Activated T-helper 9 cell treated with anti-CD3 and anti-CD28 coated beads, Interleukin-2, amount 50 U/mL, for 16 hours (primary cell): ENCODE results near the gene MRRF.
"Not testable (repeated sequence)": the region's sequence is repeated elsewhere in the genome, so short reads cannot be mapped to it uniquely, and the experiment has no call there.

ENCODE experiments used
- DNase-seq: peaks from one replicate; pipeline ENCODE4 v3.0.0-alpha.2; 2020; ENCODE audit warnings: low read depth

The MRRF gene

DNA sequence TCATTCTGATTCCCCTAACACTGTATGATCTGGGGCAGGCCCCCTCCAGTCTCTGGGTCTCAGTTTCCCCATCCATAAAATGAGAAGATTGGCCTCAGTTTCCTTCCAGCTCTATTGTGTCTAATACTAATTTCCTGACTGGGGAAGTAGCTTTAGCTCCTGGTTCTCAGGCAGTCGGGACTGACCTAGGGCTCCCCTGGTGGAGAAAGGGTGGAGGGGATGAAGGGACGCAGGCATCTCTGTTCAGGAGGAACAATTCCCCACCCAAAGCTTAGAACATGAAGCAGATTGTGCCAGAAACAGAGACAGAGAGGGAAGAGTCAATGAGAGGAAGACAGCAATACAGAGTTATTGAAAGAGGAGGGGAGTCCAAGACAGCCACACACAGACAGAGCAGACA, 91.9 kb downstream of the MRRF start:
- no peak for DNase-seq

DNA sequence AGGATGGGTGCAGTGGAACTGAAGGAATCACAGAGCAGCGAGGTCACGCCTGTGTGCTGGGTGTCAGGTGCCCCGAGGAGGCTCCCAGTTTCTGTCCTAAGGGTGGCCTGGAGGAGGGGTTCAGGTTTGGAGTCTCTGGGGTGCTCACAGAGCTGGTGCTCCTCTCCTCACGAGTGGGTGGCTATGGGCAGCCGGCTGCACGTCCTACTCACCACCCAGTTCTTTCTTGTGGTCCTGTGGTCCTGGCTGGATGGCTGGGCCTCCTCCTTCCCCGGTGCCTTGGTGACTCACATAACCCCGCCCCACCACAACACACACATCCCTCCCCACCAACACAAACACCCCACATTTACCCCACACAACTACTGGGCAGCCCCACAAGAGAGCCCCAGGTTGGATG, 96.2 kb downstream of the MRRF start:
- DNase-seq, result no peak

DNA sequence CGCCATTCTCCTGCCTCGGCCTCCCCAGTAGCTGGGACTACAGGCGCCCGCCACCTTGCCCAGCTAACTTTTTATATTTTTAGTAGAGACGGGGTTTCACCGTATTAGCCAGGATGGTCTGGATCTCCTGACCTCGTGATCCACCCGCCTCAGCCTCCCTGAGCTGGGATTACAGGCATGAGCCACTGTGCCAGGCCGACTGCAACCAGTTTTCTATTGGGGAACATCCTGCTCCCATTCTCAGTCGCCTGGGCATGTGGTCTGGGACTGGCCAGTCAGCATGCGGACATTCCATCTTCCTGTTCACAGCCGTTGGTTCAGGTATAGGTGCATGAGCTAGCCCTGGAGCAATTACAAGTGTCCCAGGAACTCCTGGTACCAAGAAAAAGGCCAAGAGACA, 98.4 kb downstream of the MRRF start:
- not testable (repeated sequence) for DNase-seq

DNA sequence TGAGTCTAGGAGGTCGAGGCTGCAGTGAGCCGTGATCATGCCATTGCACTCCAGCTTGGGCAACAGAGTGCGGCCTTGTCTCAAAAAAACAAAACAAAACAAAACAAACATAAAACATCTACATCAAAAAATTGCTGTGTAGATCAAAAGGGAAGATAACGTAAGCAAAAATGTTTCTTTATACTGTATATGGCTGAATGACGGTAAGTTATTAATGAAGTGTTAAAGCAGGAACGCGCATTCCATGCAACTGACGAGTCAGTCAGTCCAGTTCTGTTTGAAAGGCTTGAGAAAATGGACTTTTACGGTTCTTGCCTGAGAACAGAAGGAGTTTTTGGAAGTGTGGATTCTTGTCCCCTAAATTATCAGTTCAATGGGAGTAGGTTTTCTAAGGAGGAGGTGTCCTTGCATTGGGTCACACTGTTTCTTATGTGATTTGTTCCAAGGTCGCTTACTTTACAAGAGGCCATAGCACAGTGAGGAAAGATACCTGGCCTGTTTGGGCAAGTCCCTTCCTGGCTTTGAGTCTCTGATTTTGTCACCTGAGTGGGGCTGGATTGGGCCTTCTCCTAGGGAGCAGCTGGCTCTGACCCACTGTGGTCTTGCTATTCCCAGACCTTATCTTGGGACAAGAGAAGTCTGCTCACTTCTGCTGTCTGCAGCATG, 99.6 kb downstream of the MRRF start:
- DNase-seq, result no peak

DNA sequence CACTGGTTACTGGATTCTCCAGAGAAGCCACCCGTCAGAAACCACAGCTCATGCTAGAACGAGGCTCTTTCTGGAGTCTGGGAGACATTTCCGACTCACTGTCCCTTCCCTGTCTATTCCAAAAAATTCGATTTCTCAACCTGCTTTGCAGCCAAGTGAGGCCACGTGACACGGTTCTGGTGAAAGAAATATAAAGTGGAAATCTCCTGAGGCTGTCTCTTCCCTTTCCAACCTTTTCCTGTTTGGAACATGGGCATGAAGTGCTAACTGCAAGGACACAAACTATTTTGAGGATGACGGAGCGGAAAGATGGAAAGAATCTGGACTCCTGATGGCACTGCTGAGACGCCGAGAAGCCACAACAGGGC, 100.1 kb downstream of the MRRF start:
- no peak for DNase-seq

DNA sequence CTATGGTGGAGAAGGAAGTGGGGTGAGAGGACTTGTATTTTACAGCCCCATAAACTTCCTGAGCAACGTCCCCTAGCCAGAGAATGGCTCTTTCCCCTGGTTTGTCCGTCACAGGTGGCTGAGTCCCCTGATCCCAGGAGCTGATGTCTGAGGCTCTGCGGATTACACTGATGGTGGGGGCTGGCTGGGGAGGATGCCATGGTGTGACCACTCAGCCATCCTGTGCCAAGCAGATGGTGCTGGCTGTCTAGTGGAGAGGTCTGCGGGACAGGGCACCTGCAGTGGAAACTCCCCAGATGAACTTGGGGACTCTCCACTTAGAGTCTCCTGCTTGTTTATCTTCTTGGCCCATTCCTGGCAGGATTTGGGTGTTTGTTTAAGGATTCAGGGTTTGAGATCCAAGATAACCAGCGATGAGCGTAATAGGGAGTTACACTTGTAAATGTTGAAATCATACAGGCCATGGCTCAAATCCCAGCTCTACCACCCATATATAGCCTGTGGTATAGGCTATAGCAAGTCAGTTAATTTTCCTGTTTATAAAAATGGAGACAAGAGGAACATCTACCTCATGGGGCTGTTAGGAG, 101.5 kb downstream of the MRRF start:
- DNase-seq, result no peak

DNA sequence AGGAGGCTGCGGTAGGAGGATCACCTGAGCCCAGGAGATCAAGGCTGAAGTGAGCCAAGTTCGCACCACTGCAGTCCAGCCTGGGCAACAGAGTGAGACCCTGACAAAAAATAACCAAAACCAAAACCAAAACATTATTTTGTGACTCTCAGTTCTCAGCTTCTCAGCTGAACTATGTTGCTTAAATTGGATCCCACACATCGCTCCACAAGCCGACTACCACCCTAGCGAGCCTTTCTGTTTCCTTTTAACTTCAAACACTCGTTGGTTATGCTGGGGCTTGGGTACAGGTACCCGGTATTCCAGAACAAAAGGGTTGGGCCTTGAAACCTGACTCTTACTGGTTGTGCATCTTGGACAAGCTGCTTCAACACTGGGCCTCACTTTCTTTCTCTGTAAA, 102.4 kb downstream of the MRRF start:
- no peak for DNase-seq

DNA sequence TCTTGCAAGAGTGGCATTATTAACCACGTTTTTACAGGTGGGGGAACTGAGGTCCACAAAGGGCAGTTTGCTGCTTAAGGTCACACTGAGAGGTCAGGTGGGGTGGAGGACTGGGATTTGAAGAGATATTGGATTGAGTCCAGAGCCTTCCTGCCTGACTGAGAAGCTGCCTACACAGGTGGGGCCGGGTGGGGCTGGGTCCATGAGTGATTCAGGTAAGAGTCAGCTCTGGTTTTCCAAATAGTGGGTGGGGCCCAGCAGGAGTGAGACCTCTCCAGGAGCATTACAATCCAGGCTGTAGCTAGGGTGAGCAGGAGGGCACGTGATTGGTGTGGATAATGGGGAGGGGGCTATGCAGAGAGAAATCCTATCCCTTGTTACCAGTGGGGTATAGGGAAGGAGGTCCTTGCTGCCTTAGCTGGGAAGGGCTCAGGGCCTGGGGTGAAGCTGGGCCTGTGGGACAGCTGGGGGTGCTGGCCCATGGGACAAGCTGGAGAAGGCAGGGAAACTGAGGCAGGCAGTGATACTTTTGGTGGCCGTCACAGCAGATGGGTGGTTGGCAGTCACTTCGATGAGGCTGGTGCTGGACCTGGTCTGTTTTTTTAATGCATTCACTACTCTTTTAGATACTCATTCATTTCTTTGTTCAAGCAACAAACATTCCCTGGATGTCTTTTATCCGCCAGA, 103.2 kb downstream of the MRRF start:
- no peak for DNase-seq

DNA sequence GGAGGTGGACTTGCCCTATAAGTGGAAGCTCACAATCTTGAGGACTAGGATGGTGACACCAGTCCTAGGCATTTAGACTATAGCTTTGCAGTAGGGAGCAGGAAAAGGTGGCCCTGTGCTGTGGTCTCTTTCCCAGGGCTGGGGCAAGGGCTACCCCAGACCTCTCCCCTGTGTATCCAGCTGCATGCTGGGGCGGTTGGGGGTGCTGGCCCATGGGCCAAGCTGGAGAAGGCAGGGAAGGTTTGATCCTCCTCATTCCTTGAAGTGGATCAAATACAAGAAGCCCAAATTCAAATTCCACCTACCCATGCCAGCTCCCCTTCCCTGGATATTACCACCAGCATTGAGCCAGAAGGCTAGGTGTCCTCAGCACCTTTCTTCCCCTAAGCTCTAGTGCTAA, 104.0 kb downstream of the MRRF start:
- DNase-seq, result no peak

DNA sequence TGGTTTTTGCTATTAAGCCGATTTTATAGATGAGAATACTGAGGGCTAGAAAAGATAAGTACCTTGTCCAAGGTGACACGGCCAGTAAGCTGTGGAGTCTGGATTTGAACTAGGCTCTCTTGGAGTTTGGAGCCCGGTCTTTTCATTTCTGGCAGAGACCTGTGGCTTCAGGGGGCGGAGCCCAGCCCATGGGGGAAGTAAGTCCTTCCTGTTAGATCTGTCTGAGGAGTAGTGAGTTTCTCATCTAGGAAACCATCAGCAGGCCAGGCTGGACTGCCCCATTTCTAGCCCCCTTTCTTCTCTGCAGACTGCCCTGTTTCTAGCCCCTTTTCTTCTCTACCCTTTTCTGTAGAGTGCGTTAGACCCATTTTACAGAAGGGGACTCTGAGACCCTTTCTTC, 105.6 kb downstream of the MRRF start:
- no peak for DNase-seq

DNA sequence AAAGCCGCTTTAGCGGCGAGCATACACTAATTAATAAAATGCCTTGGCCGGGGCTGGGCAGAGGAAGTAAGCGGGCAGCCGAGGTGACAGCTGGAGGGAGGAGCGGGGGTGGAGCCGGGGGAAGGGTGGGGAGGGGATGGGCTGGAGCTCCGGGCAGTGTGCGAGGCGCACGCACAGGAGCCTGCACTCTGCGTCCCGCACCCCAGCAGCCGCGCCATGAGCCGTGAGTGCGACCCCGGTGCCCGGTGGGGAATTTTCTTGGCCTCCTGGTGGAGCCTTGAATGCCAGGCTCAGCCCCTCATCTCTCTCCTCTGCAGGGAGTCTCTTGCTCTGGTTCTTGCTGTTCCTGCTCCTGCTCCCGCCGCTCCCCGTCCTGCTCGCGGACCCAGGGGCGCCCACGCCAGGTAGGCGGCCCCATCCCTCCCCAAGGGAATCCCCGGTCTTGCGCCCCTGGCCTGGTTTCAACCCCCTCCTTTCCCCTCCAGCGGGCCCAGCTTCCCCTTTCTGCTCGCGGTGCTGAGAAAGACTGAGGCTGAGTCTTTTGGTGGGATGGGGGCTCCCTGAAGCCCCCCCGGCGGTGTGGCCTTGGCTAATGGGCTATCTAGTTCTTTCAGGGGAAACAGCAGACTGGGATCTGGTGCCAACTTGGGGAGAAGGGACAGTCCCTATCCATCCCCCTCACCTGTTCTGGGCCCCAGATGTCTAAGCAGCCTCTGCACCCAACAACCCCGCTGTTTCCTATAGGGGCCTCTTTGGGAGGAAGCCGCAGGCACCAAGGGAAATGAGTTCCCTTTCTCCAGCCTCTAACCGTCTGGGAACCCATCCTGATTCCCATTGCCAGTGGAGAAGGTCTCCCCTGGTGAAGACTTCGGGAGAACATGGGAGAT, 106.4 kb downstream of the MRRF start, which contains the start of gene PTGS1:
Gene PTGS1 (plus strand): TSS at position 156 of the 887 bp plus-strand sequence. CDS start 61 bp downstream, at position 217.
- DNase-seq, result no peak

DNA sequence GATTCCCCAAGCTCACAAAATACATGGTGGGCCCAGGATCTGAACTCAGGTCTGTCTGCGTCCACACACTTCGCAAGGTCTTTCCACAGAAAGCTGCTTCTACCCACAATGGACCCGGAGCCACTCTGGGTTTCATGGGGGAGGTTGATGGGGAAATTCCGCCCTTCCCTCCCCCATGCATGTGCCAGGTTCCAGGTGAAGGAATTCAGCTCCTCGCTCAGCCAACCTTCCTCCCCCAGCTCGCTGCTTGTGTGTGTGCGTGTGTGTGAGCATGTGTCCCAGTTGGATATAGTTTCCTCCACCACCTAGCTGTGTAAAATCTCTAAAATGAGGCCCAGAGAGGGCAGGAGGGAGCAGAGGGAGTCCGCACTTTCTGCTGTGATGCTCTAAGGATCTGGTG, 107.2 kb downstream of the MRRF start:
- no peak for DNase-seq

DNA sequence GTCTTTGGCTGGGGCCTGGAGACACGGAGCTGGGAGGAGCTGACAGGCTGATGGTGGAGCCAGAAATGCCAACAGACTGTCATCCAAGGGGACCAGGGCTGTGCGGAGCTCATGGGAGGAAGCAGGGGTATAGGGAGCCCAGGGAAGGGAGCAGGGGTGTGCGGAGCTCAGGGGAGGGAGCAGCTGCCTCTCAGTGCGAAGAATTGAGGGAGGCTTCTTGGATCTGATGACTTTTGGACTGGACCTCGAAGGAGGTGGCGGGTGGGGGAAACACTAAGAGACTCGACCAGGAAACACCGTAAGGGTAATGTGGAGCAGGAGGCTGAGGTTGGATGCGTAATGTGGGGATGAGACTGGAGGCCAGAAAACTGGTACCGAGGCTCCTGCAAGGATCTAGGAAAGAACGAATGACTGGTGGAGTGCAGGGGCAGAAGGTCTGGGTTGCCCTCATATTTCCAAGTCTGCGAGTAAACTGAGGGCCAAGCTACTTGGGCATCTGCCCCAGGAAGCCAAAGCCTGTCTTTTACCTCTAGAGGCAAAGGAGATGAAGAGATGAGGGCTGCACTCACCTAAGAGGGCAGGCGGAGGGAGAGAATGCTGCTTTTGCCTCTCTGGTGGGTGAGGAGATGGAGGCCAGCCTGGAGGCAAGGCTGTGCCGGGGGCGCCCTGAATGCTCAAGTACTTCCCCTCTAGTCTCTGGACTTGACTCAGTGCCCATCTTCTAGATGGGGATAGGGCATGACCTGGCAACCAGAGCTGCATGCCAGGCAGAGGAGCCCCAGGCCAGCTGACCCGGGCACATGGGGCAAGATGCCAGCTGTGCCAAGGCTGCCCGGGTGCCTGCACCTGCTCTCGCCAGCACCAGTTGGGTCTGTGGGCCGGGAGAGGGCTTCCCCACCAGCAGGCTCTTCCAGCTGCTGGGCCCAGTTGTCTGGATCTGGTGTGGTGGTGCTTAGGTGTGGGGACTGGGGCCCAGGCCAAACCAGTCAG, 108.5 kb downstream of the MRRF start:
- no peak for DNase-seq

DNA sequence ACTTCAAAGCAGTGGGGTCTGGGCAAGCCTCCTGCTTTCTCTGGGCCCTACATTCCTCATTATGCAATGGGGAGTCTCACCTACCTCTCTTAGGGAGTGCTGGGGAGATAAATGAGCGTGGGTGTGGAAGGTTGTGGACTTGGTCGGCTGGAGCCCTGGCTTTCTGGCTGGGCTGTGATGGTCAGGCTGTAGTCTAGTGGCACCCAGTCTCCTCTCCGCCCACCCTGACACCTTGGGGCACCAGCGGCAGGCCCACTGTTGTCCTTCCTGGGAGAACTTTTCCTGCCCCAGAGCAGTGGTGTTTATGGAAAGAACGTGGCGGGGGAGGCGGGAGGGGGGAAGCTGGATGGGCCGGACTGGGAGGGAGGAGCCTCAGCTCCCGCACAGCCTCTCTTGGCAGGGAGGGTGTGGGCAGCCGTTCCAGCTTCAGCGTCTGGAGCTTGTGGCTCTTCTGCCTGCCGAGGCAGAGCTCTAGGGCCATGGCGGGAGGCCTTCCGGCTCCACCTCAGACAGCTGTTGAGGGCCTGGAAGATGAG, 110.3 kb downstream of the MRRF start:
- DNase-seq, result no peak

DNA sequence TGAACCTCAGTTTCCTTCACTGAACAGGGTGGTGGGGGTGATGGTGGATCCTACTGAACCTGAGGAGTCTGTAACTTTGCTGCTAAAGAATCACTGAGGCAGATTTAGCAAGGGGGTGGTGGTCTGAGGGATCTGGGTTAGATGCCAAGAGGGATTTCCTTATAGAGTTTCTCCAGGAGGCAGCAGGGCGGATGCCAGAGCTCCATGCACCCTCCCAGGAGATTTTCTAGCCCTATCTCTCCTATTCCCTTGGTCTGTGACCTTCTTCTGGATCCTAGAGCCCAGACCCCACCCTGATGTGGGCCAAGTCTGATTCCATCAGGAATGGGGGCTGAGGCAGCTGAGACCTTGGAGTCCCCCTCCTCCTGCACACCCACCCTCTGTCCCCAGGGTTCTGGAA, 112.1 kb downstream of the MRRF start:
- DNase-seq, result no peak

DNA sequence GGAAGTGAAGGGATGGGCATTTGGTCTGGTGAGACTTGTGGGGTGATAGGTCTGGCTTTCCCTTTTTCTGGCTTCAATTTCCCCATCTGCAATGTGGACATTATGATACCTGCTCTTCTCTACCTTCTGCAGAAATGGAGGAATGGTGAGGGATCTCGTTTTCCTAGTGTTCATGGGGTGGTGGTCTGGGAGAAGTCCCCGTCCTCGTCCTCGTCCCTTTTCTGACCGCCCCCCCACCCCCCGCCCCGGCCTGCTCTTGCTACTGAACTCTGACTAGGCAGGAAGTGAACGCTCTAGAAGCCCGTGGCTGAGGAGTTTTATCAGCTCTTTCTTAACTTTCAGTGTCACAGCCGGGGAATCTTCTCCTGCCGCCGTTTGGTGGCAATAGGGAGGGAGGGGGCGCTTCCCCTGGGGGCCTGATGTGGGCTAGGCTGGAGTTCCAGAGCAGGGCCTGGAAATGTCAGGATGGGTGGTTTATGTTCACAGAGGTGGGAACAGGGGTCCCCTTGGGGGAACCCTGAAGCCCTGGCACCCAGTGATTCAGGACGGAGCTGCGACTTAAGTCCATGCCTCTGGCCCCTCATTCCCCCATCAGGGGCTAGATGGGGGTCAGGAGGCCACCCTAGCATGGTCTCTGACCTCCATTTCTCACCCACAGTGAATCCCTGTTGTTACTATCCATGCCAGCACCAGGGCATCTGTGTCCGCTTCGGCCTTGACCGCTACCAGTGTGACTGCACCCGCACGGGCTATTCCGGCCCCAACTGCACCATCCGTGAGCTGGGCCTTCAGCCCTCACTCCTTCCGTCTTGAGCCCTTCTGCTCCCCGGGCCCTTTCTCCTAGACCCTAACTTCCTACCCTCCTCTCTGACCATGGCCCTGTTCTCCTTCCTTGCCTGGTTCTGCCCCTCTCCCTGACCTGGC, 112.8 kb downstream of the MRRF start:
- no peak for DNase-seq

DNA sequence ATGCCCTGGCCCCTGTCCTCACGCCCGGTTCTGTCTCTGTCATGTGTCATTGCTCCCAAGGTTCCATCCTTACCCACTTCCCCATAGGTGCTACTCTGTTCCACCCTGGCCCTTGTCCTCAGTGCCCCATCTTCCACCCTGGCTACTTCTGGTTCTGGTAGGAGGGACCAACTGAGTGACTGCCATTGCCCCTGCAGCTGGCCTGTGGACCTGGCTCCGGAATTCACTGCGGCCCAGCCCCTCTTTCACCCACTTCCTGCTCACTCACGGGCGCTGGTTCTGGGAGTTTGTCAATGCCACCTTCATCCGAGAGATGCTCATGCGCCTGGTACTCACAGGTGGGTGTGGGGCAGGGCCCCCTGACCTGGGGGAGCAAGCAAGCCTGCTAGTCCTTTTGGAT, 113.6 kb downstream of the MRRF start:
- DNase-seq, result no peak

DNA sequence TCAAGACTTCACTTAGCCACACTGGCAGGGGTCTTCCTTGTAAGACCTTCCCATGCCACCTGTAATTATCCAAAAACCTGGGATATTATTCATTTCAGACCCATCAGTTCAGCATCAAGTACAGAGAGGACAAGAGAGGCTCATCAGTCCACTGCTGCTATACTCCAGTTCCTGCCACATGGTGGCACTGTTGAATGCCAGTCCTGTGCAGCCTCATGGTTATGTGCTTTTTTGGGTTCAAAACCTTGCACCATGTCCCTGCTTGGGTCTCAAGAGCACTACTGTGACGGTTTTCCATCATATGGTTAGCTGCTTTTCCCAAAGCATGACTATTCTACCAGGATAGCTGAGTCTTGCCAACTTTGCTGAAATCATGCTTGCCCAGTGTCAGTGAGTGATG, 114.7 kb downstream of the MRRF start:
- no peak for DNase-seq

DNA sequence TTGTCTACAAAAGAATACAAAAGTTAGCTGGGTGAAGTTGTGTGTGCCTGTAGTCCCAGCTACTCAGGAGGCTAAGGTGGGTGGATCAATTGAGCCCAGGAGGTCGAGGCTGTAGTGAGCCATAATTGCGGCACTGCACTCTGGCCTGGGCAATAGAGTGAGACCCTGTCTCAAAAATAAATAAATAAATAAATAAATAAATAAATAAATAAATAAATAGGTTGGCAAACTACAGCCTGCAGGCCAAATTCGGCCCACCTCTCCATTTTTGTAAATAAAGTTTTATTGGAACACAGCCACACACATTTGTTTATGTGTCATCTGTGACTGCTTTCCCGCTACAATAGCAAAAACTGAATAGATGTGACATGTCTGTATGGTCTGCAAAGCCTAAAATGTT, 115.6 kb downstream of the MRRF start:
- no peak for DNase-seq
